Measurements from ENCODE around the gene CHST10.
"Not testable (repeated sequence)": the region's sequence is repeated elsewhere in the genome, so short reads cannot be mapped to it uniquely, and the experiment has no call there.

Gene CHST10

GRCh38 chr2:100416935-100417710 lies at the start of gene CHST10:
Gene CHST10, minus strand, starts transcription at chr2:100417668. Its CDS starts 10,993 bp downstream, at chr2:100406675.
- DNase-seq (ENCODE audit: low read depth, low spot score): no peak

DNA sequence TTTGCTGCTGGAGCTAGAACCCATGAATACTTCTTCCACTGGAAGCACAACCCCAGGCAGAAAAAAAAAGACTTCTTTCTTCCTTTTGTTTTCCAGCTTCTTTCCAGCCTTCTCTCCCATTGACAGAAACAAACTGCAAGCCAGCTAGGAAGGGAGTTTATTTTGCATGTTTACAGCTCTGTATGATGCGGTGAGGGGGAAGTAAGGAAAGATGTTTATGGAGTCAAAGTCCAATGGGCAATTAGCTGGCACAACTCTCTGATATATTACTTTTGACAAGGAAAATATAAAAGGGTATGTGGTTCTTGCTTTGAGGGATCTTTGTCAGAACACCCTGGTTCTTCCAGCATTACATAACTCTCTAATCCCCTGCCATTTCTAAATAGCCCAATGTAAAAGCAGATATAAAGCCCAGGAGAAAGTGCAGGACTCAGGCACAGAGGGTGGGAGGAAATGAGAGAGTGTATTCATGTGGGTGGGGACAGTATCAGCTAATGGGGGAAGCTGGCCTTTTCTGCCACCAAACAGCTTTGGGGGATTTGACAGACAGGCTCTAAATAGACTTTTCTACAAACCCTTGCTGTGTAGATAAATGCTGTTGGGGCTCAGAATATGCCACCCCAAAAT lies 43.5 kb upstream of the CHST10 start:
- no peak for DNase-seq (ENCODE audit: low read depth, low spot score)

DNA sequence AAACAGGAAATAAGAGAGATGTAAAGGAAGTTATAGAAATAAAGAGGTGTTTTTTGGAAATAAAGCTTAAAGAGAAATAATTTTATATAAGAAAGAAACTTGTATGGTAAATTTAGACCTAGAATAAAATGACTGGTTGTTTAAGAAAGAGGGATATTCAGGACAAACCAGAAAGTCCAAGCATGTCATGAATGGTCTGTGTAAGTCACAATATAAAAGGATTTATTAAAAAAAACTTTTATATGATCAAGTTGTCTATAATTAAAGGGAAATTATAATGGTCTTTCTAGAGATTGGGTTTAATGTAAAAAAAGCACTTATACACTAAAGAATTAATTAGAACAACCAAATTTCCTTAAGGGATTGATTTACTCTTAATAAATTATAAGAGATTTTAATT lies 38.9 kb upstream of the CHST10 start:
- not testable (repeated sequence) for DNase-seq (ENCODE audit: low read depth, low spot score)

GRCh38 chr2:100453853-100454252 lies 36.4 kb upstream of the CHST10 start:
- no peak for DNase-seq (ENCODE audit: low read depth, low spot score)

DNA sequence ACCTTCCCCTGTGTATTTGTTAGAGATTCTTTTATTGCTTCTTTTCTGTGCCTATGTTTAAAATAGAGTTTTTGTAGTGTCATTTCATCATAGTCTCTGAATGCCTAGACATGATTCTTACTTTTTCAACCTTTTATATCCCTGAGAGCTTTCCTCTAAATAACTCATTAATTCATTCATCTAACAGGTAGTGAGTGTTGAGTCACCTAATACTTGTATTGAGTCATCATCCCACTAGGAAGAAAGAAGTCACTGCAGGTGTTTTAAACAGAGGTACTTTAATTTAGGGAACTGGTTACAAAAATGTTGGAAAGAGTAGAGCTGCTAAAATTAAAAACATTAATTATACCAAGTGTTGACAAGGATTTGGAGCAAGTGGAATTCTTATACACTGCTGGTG lies 34.3 kb upstream of the CHST10 start:
- no peak for DNase-seq (ENCODE audit: low read depth, low spot score)

DNA sequence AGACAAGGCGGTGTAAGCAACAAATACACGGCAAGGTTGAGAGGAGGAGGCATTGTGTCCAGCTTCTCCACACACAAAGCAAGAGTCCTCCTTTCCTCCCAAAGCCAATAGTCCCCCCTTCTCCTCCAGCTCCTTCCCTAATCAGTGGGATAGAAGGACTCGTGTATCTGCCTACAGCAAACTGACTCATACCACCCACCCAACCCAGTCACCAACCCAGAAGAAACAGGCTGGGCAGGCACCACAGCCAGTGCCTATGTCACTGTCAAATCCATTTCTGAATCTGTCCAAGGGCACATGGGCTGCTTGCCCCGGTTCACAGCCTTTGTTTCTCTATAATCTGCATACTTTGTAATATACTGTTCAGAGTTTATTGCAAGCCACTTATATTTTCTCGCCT lies 33.6 kb upstream of the CHST10 start:
- no peak for DNase-seq (ENCODE audit: low read depth, low spot score)

- no peak for DNase-seq (ENCODE audit: low read depth, low spot score)
Observed at GRCh38 chr2:100446696-100447095, 29.2 kb upstream of the CHST10 start.

DNA sequence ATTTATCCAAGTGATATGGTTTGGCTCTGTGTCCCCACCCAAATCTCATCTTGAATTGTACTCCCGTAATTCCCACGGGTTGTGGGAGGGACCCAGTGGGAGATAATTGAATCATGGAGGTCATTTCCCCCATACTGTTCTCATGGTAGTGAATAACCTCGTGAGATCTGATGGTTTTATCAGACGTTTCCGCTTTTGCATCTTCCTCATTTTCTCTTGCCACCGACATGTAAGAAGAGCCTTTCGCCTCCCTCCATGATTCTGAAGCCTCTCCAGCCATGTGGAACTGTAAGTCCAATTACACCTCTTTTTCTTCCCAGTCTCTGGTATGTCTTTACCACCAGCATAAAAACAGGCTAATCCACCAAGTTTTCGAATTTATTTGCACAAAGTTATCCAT lies 20.3 kb upstream of the CHST10 start:
- no peak for DNase-seq (ENCODE audit: low read depth, low spot score)

DNA sequence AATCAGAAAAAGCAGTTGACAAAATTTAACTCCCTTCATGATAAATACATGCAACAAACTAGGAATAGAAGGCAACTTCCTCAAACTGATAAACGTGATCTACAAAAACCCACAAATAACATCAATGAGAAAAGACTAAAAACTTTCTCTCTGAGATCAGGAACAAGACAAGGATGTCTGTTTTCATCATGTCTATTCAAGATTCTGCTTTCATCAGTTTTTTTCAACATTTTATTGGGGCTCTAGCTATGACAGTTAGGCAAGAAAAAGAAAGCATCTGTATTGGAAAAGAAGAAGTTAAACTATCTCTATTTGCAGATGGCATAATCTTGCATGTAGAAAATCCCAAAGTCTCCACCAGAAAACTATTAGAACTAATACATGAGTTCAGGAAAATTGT lies 12.3 kb upstream of the CHST10 start:
- DNase-seq (ENCODE audit: low read depth, low spot score): no peak

DNA sequence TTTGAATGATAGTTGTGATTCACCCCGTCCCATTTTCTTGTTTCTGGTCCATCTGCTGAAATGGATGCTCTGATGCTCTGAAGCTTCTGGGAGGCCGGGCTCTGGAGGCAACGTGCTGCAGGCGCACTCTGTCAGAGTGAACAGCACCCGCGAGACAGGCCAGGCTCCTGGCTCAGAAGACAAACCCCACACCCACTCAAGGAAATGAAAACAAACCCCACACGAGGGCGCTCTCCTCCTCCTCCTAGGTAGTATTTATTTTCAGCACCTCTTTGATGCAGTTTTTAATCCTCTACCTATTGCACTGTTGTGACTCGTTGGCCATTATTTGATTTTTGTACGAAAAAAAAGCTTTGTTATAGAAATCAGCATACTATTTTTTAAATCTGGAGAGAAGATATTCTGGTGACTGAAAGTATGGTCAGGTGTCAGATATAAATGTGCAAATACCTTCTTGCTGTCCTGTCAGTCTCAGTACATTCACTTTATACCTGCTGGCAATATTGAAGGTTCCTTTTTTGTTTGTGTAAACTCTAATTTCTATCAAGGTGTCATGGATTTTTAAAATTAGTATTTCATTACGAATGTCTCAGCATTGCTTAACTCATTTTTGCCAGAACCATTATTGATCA lies 10.3 kb upstream of the CHST10 start:
- DNase-seq (ENCODE audit: low read depth, low spot score): peak; percentile 29

DNA sequence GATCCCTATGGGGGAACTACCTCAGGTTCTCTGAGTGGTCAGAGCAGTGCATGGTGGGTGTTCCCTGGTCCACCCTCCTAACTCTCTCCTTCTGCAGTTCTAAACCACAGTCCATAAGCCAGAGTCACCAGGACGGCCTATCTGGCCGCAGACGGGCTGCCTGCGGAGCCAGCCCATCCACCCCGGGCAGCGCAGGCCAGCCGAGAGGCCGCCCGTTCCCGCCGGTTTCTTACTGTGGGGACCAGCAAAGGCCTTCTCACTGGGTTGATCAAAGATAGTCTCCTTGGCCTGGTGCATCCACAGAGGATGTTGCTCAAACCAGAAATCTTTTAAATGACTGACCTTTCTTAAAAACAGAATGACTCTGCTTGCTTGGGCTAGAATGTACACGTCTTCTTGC lies 9.6 kb upstream of the CHST10 start:
- no peak for DNase-seq (ENCODE audit: low read depth, low spot score)

DNA sequence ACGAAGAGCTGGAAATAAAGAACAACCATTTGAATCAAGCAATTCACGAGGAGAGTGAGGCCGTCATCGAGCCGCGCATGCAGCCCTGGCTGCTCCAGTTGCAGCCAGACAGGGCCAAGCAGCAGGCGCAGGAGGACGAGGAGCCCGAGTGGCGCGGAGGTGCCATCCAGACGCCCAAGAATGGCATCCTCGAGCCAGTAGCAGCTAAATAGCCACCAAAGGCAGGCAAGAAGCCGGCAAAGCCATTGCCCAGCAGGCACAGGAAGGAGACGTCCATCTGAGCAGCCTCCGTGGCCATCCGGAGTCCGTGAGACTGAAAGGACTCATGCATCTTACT lies 8.9 kb upstream of the CHST10 start:
- no peak for DNase-seq (ENCODE audit: low read depth, low spot score)

DNA sequence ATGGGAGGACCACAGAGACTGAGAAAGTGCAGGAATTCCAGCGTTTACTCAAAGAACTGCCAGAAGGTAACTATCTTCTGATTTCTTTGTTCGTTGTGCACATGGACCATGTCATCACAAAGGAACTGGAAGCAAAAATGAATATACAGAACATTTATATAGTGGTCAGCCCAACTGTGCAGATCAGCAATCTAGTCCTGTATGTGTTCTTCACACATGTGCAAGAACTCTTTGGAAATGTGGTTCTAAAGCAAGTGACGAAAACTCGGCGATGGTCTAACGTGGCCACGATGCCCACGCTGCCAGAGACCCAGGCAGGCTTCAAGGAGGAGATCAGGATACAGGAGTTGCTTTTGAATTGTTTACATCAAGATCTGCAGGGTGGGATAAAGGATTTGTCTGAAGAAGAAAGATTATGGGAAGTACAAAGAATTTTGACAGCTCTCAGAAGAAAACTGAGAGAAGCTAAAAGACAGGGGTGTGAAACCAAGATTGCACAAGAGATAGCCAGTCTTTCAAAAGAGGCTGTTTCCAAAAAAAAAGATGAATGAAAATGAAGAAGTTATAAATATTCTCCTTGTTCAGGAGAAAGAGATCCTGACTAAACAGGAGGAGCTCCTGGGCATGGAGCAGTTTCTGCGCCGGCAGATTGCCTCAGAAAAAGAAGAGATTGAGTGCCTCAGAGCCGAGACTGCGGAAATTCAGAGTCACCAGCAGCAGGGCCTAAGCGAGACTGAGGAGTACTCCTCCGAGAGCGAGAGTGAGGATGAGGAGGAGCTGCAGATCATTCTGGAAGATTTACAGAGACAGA lies 8.3 kb upstream of the CHST10 start:
- DNase-seq (ENCODE audit: low read depth, low spot score): no peak

DNA sequence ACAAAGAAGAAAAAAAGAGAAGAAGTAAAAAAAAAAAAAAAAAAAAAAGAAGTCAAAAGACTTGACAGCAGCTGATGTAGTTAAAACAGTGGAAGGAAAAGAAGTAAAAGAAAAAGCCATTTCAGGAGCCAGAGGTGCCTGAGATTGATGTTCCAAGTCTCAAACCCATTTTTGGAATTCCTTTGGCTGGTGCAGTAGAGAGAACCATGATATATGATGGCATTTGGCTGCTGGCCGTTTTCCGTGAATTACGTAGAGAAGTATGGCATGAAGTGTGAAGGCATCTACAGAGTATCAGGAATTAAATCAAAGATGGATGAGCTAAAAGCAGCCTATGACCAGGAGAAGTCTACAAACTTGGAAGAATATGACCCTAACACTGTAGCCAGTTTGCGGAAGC lies 7.6 kb upstream of the CHST10 start:
- DNase-seq (ENCODE audit: low read depth, low spot score): no peak

GRCh38 chr2:100424277-100424875 lies 6.9 kb upstream of the CHST10 start:
- DNase-seq (ENCODE audit: low read depth, low spot score): no peak

GRCh38 chr2:100423631-100424030 lies 6.2 kb upstream of the CHST10 start:
- no peak for DNase-seq (ENCODE audit: low read depth, low spot score)

GRCh38 chr2:100422320-100423055 lies 5.0 kb upstream of the CHST10 start:
- DNase-seq (ENCODE audit: low read depth, low spot score): no peak

- DNase-seq (ENCODE audit: low read depth, low spot score): no peak
Observed at GRCh38 chr2:100419915-100420314, 2.4 kb upstream of the CHST10 start.

DNA sequence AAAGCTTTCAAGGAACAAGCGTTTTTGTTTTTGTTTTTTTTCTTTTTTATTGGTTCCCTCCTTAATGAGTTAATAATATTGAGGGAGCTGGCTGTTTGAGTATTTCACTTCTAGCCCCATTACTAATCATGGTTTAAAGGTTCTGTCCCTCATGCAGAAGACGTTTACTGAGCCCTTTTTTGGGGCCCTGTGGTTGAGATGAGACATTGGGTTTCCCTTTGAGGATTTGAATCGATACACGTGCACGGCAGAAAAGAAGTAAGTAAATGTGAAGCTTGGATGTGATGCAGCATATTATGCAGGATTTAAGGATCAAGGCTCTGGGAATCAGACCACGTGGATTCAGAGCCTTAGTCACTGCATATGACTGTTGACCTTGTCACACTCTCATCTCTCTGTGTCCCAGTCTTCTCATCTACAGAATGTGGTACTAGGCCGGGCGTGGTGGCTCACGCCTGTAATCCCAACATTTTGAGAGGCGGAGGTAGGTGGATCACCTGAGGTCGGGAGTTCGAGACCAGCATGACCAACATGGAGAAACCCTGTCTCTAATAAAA lies 1.0 kb upstream of the CHST10 start:
- DNase-seq (ENCODE audit: low read depth, low spot score): no peak

DNA sequence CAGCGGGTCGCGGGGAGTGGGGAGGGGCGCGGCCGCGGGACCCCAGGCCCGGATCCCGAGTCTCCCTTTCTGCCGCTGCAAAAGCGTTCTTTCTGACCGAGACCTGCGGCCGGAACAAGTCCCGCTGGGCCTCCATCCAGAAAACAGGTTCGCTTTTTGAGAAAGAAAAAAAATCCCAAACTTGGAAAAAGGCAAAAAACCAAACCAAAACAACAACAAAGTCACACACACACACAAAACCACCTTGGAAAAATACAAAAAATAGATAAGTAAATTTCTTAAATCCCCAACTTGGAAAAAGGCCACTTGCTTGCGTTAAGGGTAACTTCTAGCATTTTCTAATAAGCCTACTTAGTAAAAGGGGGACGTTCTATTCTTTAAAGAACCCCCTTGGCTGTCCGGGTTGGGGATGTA lies 250 bp upstream of the CHST10 start:
- DNase-seq (ENCODE audit: low read depth, low spot score): no peak

Measured in activated CD4-positive, CD25-positive, alpha-beta regulatory T cell treated with anti-CD3 and anti-CD28 coated beads, Interleukin-2, amount 50 U/mL, for 16 hours (primary cell).